Kidney capillary endothelial cell (primary cell): ENCODE measurements around the gene PLEKHM2.

Experiments
- DNase-seq: peaks from one replicate; pipeline ENCODE4 v3.0.0-alpha.2; 2018; ENCODE audit warnings: low spot score

PLEKHM2 gene

GRCh38 chr1:15724949-15725880 is 41.1 kb downstream of the PLEKHM2 start:
- no peak for DNase-seq

GRCh38 chr1:15726508-15726907 is 42.4 kb downstream of the PLEKHM2 start:
- DNase-seq, result no peak

- no peak for DNase-seq
Observed at GRCh38 chr1:15727021-15727420, 42.9 kb downstream of the PLEKHM2 start.

- DNase-seq, result no peak
Observed at GRCh38 chr1:15727424-15727823, 43.3 kb downstream of the PLEKHM2 start.

- DNase-seq, result no peak
Observed at GRCh38 chr1:15727866-15728534, 43.9 kb downstream of the PLEKHM2 start.

- no peak for DNase-seq
Observed at GRCh38 chr1:15728937-15729657, 45.0 kb downstream of the PLEKHM2 start.

- no peak for DNase-seq
Observed at GRCh38 chr1:15730423-15730822, 46.3 kb downstream of the PLEKHM2 start.

DNA sequence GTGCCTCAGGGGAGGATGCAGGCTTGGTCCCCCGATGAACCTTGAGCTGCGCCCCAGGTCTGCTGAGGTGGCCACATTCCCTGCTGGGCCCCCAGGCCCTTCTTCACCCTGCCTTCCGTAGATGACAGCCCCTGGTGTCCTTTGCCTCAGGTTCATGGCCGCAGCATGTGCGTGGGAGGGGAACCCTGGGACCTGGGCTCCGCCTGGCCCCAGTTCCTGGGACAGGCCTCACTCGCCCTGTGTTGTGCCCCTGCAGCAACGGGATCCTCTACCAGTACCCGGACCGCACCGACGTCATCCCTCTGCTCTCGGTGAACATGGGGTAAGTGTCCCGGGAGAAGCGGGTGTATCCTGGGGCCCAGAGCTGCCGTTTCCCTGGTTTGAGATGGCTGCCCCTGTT is 46.8 kb downstream of the PLEKHM2 start:
- DNase-seq, result no peak

GRCh38 chr1:15731735-15732685 is 47.9 kb downstream of the PLEKHM2 start:
- DNase-seq, result no peak

DNA sequence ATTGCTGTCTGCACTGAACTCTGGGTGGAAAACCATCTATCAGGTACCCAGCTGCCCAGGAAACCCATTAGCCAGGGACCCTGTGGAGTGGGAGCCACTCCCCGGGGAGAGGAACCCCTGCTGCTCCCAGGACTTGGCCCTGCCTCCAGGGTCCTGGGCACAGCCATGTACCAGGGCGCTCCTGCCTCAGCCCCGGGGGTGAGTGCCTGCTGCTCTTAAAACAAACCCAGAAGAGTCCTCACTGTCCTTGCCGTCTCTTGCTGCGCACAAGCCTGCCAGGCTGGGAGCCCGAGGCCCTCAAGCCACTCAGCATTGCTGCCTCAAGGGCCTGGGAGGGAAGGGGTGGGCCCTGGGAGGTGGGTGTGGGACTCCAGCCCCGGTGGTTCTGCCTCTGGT is 48.6 kb downstream of the PLEKHM2 start:
- DNase-seq, result no peak

- no peak for DNase-seq
Observed at GRCh38 chr1:15733218-15733725, 49.2 kb downstream of the PLEKHM2 start.

- DNase-seq, result no peak
Observed at GRCh38 chr1:15733726-15734226, 49.7 kb downstream of the PLEKHM2 start.

DNA sequence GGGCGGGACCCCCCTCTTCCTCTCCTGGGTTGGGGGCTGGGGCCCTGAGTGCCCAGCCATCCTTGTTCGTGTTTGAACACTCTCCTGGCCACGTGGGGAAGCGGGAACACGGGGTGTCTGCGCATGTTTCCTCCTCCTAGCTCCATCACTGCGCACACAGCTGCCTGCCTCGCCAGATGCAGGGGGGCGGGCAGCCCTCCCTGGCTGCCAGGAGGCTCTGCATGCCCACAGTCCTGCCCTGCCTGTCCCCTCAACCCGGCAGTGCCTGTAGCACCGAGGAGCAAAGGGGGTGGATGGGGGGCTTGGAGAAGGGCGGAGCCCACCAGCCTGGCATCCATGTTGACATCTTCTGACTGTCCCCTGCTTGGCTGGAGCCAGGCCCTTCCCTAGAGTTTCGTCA is 50.2 kb downstream of the PLEKHM2 start:
- DNase-seq, result no peak

GRCh38 chr1:15734901-15735300 is 50.8 kb downstream of the PLEKHM2 start:
- no peak for DNase-seq

DNA sequence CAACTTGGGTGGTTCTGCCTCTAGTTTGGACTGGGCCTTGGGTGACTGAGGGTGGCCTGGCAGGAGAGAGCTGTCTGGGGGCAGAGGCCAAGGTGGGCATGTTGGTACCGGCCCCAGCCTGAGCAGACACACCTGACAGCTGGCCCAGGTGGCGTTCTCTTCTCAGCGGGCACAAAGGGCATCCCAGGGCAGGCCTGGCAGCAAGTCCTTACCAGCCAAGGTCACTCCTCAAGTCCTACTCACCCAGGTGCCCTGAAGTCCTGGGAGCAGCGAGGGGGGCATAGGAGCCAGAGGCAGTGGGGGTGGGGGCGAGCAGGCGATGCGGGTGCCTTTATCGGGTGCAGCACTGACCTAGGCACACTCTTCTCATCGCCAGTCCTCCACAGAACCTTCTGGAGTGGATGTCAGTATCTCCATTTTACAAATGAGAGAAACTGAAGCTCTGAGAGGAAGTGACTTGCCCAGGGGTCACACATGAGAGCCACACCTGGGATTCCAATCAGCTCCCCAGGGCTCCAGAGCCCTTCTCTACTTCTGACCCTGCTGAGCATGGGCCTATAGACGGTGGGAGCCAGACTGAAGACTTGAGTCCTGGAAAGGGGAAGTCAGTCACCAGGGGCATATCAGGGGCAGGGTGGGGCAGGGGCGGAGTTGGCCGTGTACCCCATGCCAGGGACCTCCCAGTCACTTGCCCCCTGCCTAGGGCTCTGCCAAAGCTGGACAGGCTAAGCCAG is 51.4 kb downstream of the PLEKHM2 start:
- no peak for DNase-seq

GRCh38 chr1:15736038-15736891 is 52.1 kb downstream of the PLEKHM2 start, which contains the start of gene SLC25A34:
Gene SLC25A34 (plus strand): TSS chr1:15736258. CDS start chr1:15736486, 228 bp downstream.
- no peak for DNase-seq

GRCh38 chr1:15736892-15737261 is 52.8 kb downstream of the PLEKHM2 start:
- DNase-seq, result no peak

DNA sequence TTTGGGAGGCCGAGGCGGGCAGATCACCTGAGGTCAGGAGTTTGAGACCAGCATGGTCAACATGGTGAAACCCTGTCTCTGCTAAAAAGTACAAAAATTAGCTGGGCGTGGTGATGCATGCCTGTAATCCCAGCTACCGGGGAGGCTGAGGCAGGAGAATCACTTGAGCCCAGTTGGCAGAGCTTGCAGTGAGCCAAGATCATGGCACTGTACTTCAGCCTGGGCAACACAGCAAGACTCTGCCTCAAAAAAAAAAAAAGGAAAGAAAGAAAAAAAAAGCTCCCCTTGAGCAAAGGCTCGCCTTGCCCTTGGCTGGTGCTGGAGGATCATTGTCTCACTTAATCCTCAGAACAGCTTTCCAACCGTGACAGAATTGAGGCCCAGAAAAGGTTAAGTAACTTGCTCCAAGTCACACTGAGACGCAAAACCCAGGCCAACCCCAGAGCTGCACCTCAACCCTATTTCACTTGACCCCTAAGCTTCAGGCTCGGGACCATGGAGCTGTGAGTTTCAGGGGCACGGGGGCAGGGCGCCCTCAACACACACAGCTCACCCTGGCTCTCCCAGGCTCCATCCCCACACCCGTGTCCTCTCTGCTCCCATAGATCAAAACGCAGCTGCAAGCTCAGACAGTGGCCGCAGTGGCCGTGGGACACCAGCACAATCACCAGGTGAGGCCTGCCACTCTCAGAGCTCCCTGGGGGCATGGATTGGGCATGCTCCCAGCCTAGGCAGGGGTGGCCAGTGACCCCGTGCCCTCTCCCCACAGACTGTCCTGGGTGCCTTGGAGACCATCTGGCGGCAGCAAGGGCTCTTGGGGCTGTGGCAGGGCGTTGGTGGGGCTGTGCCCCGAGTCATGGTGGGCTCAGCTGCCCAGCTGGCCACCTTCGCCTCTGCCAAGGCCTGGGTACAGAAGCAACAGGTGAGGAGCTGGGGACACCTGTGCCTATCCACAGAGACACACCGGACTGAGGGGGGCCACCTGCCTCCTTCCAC is 53.5 kb downstream of the PLEKHM2 start:
- no peak for DNase-seq
